ENCODE results near the gene PIK3R5. TPM values are rescaled to one million over a fixed set of nuclear protein-coding genes. Genes with fewer than 3 reads are reported as not detected.

The PIK3R5 gene
- polyA plus RNA-seq, 1 donor: 2.2 TPM

Other genes starting within 250 kb of the PIK3R5 start
- gene CCDC42, start 220.9 kb downstream of the PIK3R5 start, polyA plus RNA-seq (ENCODE audit: insufficient read length): not detected
- gene SPDYE4, start 207.2 kb downstream of the PIK3R5 start, polyA plus RNA-seq (ENCODE audit: insufficient read length): 0.86 TPM
- 0.46 TPM for gene MFSD6L, start 166.3 kb downstream of the PIK3R5 start, polyA plus RNA-seq (ENCODE audit: insufficient read length)
- 5.4 TPM for gene PIK3R6, start 98.0 kb downstream of the PIK3R5 start, polyA plus RNA-seq (ENCODE audit: insufficient read length)
- 4.4 TPM for gene NTN1, start 55.8 kb upstream of the PIK3R5 start, polyA plus RNA-seq (ENCODE audit: insufficient read length)